Esophagus squamous epithelium (tissue), 5 donors: ENCODE data around the gene DIDO1. TPM values are rescaled to one million over a fixed set of nuclear protein-coding genes. Genes with fewer than 3 reads are reported as not detected.

Experiments
- DNase-seq: peaks from one replicate; lab custom pipeline; 2025; lab: John Stamatoyannopoulos, UW
- H3K27ac ChIP-seq, 4 donors: fragments of 200-600 bp; sonication (generic); one replicate each; pipeline ENCODE4 v1.5.1; 2016 to 2019; ENCODE audit warnings: mild to moderate bottlenecking in 1 of 4
- H3K27me3 ChIP-seq, 4 donors: fragments of 200-600 bp; sonication (generic); 1 replicate in 3 of 4; 2 replicates in 1 of 4; pipeline versions ENCODE4 v1.5.1 to v1.6.0; 2017 to 2021; ENCODE audit warnings: antibody characterized with exemption in 1 of 4
- H3K36me3 ChIP-seq, 3 donors: fragments of 200-600 bp; sonication (generic); one replicate each; pipeline ENCODE4 v1.5.1; 2016 to 2019
- H3K4me1 ChIP-seq, 3 donors: fragments of 200-600 bp; sonication (generic); one replicate each; pipeline ENCODE4 v1.5.1; 2017 to 2019
- H3K4me3 ChIP-seq, 4 donors: fragments of 200-600 bp; sonication (generic); 1 replicate in 3 of 4; 2 replicates in 1 of 4; pipeline ENCODE4 v1.5.1; 2016 to 2019; ENCODE audit warnings: mild to moderate bottlenecking in 2 of 4, moderate library complexity in 1 of 4
- H3K9me3 ChIP-seq, 3 donors: fragments of 200-600 bp; sonication (generic); one replicate each; pipeline ENCODE4 v1.5.1; 2016 to 2019
- POLR2A ChIP-seq, 4 donors: fragments of 450-650 bp; IDR thresholded peaks; one replicate each; pipeline ENCODE4 v1.6.1; 2017; ENCODE audit warnings: antibody characterized with exemption in 4 of 4, mild to moderate bottlenecking in 4 of 4, moderate library complexity in 3 of 4
- WGBS, 2 donors: methylation state at CpG; one replicate each; pipeline ENCODE4 v1.1.5; 2018; 5-methylcytosine and 5-hydroxymethylcytosine counted together
- intact Hi-C: fragments of 100-400 bp; cut with DNase I; formaldehyde crosslinking; loops from one replicate; pipeline ENCODE4 v1.15.0; 2022
- total RNA-seq, 4 donors: library from RNA; depleted of rRNA; stranded (reverse); fragments of >200 nt; gene quantifications; one replicate each; pipeline ENCODE4 v1.1.0, GENCODE V29; 2016
- TF ChIP-seq, protein P1 (sequence below), 6 experiments: fragments of 450-650 bp in 4 of 6; fragments of 200-600 bp in 2 of 6; sonication (generic) in 2 of 6; IDR thresholded peaks; one replicate each; pipeline ENCODE4 v1.5.1; 2016 to 2019; ENCODE audit warnings: antibody characterized with exemption in 6 of 6, mild to moderate bottlenecking in 4 of 6, moderate library complexity in 4 of 6
- donor health status: DM: yes; HTN: yes; CAD: no.

The DIDO1 gene
- total RNA-seq, 4 donors from 2014 or later = 27.6 to 57.8 (median 36.7) TPM

DNA sequence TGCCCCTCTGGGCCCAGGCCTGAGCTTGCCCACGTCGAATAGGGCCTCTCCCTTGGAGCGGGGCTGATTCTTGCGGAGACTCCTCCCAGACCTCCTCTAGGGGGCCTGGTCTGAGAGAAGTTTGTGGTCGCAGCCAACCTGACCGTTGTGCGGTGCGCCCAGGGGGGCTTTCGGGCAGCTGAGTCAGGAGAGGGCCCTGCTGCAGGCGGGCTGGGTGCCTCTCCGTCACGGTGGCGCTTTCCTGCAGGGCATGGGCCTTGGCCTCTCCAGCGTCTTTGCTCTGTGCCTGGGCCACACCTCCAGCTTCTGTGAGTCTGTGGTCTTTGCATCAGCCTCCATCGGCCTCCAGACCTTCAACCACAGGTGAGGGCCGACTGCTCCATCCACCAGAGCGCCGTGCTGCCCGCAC, 39.1 kb upstream of the DIDO1 start:
- Histone ChIP-seq H3K9me3 (no peaks in the 10 kb centered on the region), H3K36me3 (no peaks in the 10 kb centered on the region), H3K27ac (no peak overlapping the region), H3K27me3 (peaks cover 0 to 28% (median 0%) of the 10 kb centered on the region in 4 donors), H3K4me1 (no peaks in the 10 kb centered on the region), H3K4me3 (no peak overlapping the region)
- no peak for TF ChIP-seq POLR2A (IDR thresholded peaks at IDR 0.05)
- TF ChIP-seq, protein P1, sequence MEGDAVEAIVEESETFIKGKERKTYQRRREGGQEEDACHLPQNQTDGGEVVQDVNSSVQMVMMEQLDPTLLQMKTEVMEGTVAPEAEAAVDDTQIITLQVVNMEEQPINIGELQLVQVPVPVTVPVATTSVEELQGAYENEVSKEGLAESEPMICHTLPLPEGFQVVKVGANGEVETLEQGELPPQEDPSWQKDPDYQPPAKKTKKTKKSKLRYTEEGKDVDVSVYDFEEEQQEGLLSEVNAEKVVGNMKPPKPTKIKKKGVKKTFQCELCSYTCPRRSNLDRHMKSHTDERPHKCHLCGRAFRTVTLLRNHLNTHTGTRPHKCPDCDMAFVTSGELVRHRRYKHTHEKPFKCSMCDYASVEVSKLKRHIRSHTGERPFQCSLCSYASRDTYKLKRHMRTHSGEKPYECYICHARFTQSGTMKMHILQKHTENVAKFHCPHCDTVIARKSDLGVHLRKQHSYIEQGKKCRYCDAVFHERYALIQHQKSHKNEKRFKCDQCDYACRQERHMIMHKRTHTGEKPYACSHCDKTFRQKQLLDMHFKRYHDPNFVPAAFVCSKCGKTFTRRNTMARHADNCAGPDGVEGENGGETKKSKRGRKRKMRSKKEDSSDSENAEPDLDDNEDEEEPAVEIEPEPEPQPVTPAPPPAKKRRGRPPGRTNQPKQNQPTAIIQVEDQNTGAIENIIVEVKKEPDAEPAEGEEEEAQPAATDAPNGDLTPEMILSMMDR (IDR thresholded peaks at IDR 0.05) = no peak
- no peak for DNase-seq
- WGBS, 2 donors = 71 to 83% methylated on average over 9 to 12 of the region's 19 CpGs
- intact Hi-C loops = no loop called here

DNA sequence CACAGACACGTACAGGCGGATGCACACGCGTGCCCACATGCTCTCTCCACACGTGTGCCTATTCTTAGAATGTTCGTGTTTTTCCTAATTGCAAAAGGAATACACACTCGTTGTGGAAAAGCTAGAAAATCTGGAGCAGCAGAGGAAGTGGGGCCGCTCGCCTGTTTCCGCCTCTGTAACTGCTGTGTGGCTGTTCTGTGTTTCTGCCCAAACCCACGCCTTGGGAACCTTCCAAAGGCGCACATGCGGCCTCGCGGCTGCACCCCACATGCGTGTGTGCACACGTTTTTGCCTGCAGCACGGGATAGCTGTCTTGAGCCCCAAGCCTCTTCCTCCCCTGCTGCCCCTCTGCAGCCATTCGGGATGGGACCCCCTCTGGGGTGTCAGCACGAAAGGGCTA, 38.4 kb upstream of the DIDO1 start:
- no peak overlapping the region for H3K4me3 ChIP-seq
- peaks cover 0 to 21% (median 0%) of the 10 kb centered on the region in 4 donors for H3K27me3 ChIP-seq
- H3K36me3 ChIP-seq = no peaks in the 10 kb centered on the region
- no peaks in the 10 kb centered on the region for H3K4me1 ChIP-seq
- 34 to 45% methylated on average over 12 to 14 of the region's 20 CpGs for WGBS, 2 donors
- no peak overlapping the region for H3K27ac ChIP-seq
- TF ChIP-seq POLR2A (IDR thresholded peaks at IDR 0.05) = no peak
- TF ChIP-seq, protein P1 (IDR thresholded peaks at IDR 0.05) = no peak
- no peaks in the 10 kb centered on the region for H3K9me3 ChIP-seq
- no peak for DNase-seq
- intact Hi-C loops = no loop called here

DNA sequence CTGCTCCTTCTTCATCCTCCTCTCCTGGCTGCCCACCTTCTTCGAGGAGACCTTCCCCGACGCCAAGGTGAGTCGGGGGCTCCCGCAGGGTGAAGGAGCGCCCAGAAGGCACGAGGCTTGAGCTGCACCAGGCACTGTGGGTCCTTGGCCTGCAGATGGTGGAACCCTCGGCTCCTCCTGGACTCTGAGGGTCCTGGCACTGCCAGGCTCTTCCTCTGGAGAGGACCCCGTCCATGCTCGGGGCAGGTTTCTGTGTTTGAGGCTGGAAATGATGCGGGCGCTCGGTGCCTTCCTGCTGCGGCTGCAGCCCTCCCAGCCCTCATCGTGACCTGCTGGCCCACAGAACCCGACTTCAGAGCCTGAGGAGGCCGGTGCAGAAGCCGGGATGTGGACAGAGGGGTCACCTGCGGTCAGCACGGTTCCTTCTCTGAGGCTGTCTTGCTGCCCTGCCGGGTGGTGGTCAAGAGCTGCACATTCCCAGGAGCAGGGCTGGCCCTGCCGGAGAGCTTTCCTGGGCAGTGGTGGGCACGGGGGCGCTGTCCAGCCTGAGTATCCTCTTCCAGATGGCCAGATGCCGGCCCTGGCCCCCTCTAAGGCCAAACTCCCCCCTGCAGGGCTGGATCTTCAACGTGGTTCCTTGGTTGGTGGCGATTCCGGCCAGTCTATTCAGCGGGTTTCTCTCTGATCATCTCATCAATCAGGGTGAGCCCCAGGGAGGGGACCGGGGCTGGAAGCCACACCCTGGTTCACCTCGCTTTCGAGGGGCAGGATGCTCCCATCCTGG, 37.5 kb upstream of the DIDO1 start:
- H3K27me3 ChIP-seq = peaks cover 0 to 12% (median 0%) of the 10 kb centered on the region in 4 donors
- H3K36me3 ChIP-seq = no peaks in the 10 kb centered on the region
- intact Hi-C loops = no loop called here
- no peak overlapping the region for H3K4me3 ChIP-seq
- no peak overlapping the region for H3K27ac ChIP-seq
- 67 to 86% methylated on average over 1 to 8 of the region's 32 CpGs for WGBS, 2 donors
- H3K4me1 ChIP-seq = no peaks in the 10 kb centered on the region
- no peak for DNase-seq
- no peaks in the 10 kb centered on the region for H3K9me3 ChIP-seq
- no peak for TF ChIP-seq POLR2A (IDR thresholded peaks at IDR 0.05)
- TF ChIP-seq, protein P1 (IDR thresholded peaks at IDR 0.05) = no peak

DNA sequence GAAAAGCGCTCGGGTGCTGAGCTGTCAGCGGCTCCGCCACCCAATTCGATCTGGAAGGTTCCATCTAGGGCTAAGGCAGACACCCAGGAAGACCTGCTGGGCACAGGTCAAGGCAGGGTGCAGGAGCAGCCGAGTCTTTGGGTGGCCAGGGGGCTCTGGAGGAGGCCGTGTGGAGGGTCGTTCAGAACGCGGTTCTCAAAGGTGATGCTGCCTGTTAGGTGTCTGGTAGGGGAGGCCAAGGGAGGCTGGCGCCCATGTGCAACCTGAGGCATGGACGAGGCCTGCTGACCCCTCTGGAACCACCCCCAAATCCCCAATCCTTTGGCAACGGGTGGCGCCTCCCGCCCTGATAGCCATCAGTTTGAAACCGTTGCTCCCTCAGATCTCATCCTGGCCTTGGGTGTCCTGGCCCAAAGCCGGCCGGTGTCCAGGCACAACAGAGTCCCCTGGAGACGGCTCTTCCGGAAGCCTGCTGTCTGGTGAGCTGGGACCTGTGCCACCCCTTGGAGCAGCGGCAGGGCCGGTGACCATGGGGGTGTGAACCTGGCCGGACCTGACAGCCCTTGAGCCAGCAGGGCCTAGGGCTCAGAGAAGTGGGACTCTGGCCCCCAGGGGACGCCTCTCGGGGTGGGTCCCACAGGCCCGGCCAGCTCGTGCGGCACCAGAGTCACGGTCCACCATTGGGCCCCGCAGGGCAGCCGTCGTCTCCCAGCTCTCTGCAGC, 36.7 kb upstream of the DIDO1 start:
- WGBS, 2 donors = 78 to 80% methylated on average over 5 to 7 of the region's 32 CpGs

More for the DNA sequence above, 36.7 kb upstream of the DIDO1 start:
- H3K36me3 ChIP-seq = no peaks in the 10 kb centered on the region
- DNase-seq = no peak
- no peaks in the 10 kb centered on the region for H3K9me3 ChIP-seq
- H3K27me3 ChIP-seq = peaks cover 0 to 7% (median 0%) of the 10 kb centered on the region in 4 donors
- intact Hi-C loops = no loop called here
- H3K27ac ChIP-seq = no peak overlapping the region
- H3K4me3 ChIP-seq = no peak overlapping the region
- H3K4me1 ChIP-seq = no peaks in the 10 kb centered on the region
- TF ChIP-seq POLR2A (IDR thresholded peaks at IDR 0.05) = no peak
- TF ChIP-seq, protein P1 (IDR thresholded peaks at IDR 0.05) = no peak
